Suprapubic skin (tissue), 3 donors: ENCODE results near the gene ARL4C.

Experiments
- CTCF ChIP-seq, 2 donors: fragments of 200-600 bp in 1 of 2; fragments of 450-650 bp in 1 of 2; sonication (generic) in 1 of 2; IDR thresholded peaks; one replicate each; pipeline ENCODE4 v1.5.1; 2016 to 2019; ENCODE audit warnings: antibody characterized with exemption in 2 of 2, mild to moderate bottlenecking in 1 of 2, moderate library complexity in 1 of 2
- POLR2AphosphoS5 ChIP-seq, 3 donors: sonication (generic); formaldehyde crosslinking; IDR thresholded peaks; one replicate each; pipeline ENCODE4 v1.6.1; 2017; ENCODE audit warnings: antibody characterized with exemption in 3 of 3

GRCh38 chr2:234476766-234477165 lies 20.1 kb downstream of the ARL4C start:
- no peak for TF ChIP-seq CTCF (IDR thresholded peaks at IDR 0.05)
- no peak for TF ChIP-seq POLR2AphosphoS5 (IDR thresholded peaks at IDR 0.05)
